HL-60 (cell line): ENCODE data around the gene NR4A1.
A peak's percentile ranks its signal among the peaks of the same experiment; 100 is the strongest.

Experiments used
- DNase-seq, 2 experiments: peaks; one replicate each; pipeline ENCODE4 v3.0.0-alpha.2; 2010 to 2020; ENCODE audit warnings: low read depth in 1 of 2, low spot score in 1 of 2
- H3K27ac ChIP-seq: fragments of 250-450 bp; sonication (Bioruptor Pico); replicated peaks from 2 replicates; pipeline ENCODE4 v1.5.1; 2020; ENCODE audit warnings: mild to moderate bottlenecking, moderate library complexity
- H3K27me3 ChIP-seq: fragments of 250-450 bp; sonication (Bioruptor Pico); 2 replicates; pipeline ENCODE4 v1.5.1; 2021; ENCODE audit warnings: mild to moderate bottlenecking, moderate library complexity; ENCODE audit not compliant: insufficient read depth, poor library complexity, severe bottlenecking
- H3K4me3 ChIP-seq: replicated peaks from 2 replicates; pipeline ENCODE4 v1.5.1; 2011; ENCODE audit warnings: mild to moderate bottlenecking, control low read depth, low read length; ENCODE audit not compliant: insufficient read depth
- GABPA ChIP-seq: IDR thresholded peaks from 2 replicates; pipeline ENCODE4 v1.6.1; 2012; ENCODE audit warnings: low read depth
- POLR2AphosphoS5 ChIP-seq: IDR thresholded peaks from 2 replicates; pipeline ENCODE4 v1.6.1; 2012; ENCODE audit warnings: low read depth
- REST ChIP-seq: IDR thresholded peaks from 2 replicates; pipeline ENCODE4 v1.6.1; 2012; ENCODE audit warnings: low read depth; ENCODE audit not compliant: insufficient replicate concordance
- SPI1 ChIP-seq: IDR thresholded peaks from 2 replicates; pipeline ENCODE4 v1.6.1; 2012; ENCODE audit warnings: low read depth, mild to moderate bottlenecking, borderline replicate concordance
- TF ChIP-seq, protein P1 (sequence below): IDR thresholded peaks from one replicate; pipeline ENCODE4 v1.5.1; 2011; ENCODE audit warnings: low read length, control low read depth, inconsistent platforms; ENCODE audit not compliant: insufficient read depth

NR4A1 gene

GRCh38 chr12:52067081-52067374 lies 15.8 kb downstream of the NR4A1 start:
- Histone ChIP-seq H3K27ac (no peak overlapping the region), H3K4me3 (no peak overlapping the region), H3K27me3 (no peaks in the 10 kb centered on the region)
- TF ChIP-seq GABPA (no peak), SPI1 (no peak), REST (no peak), POLR2AphosphoS5 (no peak)
- TF ChIP-seq, protein P1, sequence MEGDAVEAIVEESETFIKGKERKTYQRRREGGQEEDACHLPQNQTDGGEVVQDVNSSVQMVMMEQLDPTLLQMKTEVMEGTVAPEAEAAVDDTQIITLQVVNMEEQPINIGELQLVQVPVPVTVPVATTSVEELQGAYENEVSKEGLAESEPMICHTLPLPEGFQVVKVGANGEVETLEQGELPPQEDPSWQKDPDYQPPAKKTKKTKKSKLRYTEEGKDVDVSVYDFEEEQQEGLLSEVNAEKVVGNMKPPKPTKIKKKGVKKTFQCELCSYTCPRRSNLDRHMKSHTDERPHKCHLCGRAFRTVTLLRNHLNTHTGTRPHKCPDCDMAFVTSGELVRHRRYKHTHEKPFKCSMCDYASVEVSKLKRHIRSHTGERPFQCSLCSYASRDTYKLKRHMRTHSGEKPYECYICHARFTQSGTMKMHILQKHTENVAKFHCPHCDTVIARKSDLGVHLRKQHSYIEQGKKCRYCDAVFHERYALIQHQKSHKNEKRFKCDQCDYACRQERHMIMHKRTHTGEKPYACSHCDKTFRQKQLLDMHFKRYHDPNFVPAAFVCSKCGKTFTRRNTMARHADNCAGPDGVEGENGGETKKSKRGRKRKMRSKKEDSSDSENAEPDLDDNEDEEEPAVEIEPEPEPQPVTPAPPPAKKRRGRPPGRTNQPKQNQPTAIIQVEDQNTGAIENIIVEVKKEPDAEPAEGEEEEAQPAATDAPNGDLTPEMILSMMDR: no peak
- no peak for DNase-seq

- peak within 1 kb of the TSS; percentile 99 for H3K27ac ChIP-seq
- TF ChIP-seq, protein P1: peak; percentile 92
- peak; percentile 90 for TF ChIP-seq GABPA
- TF ChIP-seq REST: no peak
- no peak; the same call in 1 of the 2 replicates for TF ChIP-seq POLR2AphosphoS5
- peak; percentile 41; the same call in 1 of the 2 replicates for TF ChIP-seq SPI1
- H3K27me3 ChIP-seq: no peaks in the 10 kb centered on the region
- H3K4me3 ChIP-seq: peak within 1 kb of the TSS; percentile 97
- DNase-seq: peak; percentile 87 to 93
Measured at GRCh38 chr12:52069327-52070184, 18.3 kb downstream of the NR4A1 start, which contains the start of gene ATG101. TSS of gene ATG101 (plus strand) at chr12:52069978. CDS start at chr12:52073651, 3,673 bp downstream.

- TF ChIP-seq REST (no peak), SPI1 (no peak)
- Histone ChIP-seq H3K4me3 (peak overlapping the region; percentile 97), H3K27ac (peak overlapping the region; percentile 99), H3K27me3 (no peaks in the 10 kb centered on the region)
- no peak for DNase-seq
Measured at GRCh38 chr12:52070185-52070925, 19.1 kb downstream of the NR4A1 start.
